PFSK-1 (cell line): Measurements from ENCODE around the gene MAGEB4.

Experiments
- POLR2AphosphoS5 ChIP-seq: IDR thresholded peaks from 2 replicates; pipeline ENCODE4 v1.6.1; 2012; ENCODE audit warnings: low read depth, mild to moderate bottlenecking, control low read depth, low read length, moderate library complexity
- REST ChIP-seq, 2 experiments: IDR thresholded peaks; 2 replicates each; pipeline versions ENCODE4 v1.6.1 to v1.8.0; 2011 to 2012; ENCODE audit warnings: low read depth in 2 of 2, low read length in 2 of 2, control low read depth in 1 of 2, inconsistent platforms in 1 of 2, mild to moderate bottlenecking in 1 of 2, moderate library complexity in 1 of 2; ENCODE audit not compliant: insufficient read depth in 1 of 2
- SIN3A ChIP-seq: IDR thresholded peaks from 2 replicates; pipeline ENCODE4 v1.6.1; 2012; ENCODE audit warnings: mild to moderate bottlenecking, low read length, moderate library complexity, borderline replicate concordance; ENCODE audit not compliant: insufficient read depth
- TAF1 ChIP-seq: IDR thresholded peaks from 2 replicates; pipeline ENCODE4 v1.6.1; 2012; ENCODE audit warnings: low read length, control low read depth, borderline replicate concordance; ENCODE audit not compliant: insufficient read depth

GRCh38 chrX:30217465-30217864 is 24.3 kb upstream of the MAGEB4 start:
- TF ChIP-seq TAF1, result no peak
- no peak for TF ChIP-seq POLR2AphosphoS5
- no peak for TF ChIP-seq SIN3A
- TF ChIP-seq REST (IDR thresholded peaks at IDR 0.05; ENCODE audit: insufficient read depth in 1 of 2, low read depth in 2 of 2, low read length in 2 of 2), result no peak
